ENCODE results near the gene BCL7C.

- TF ChIP-seq EZH2 (IDR thresholded peaks at IDR 0.05; ENCODE audit: low read depth) (no peak), CTCF (conservative IDR thresholded peaks at IDR 0.05) (no peak)
Observed at GRCh38 chr16:30942426-30942806, 48.5 kb upstream of the BCL7C start.

Data from PC-9 (cell line).